ENCODE data around the gene BRD4. TPM values are rescaled to one million over a fixed set of nuclear protein-coding genes. Genes with fewer than 3 reads are reported as not detected.
"Not testable (repeated sequence)": the region's sequence is repeated elsewhere in the genome, so short reads cannot be mapped to it uniquely, and the experiment has no call there.

The BRD4 gene
- total RNA-seq, 4 donors from 2014 or later, result 64.8 to 83.2 (median 73.9) TPM

GRCh38 chr19:15337202-15337601 lies 4.9 kb upstream of the BRD4 start:
- H3K36me3 ChIP-seq, result no peaks in the 10 kb centered on the region
- H3K27ac ChIP-seq, result peak overlapping the region; percentile 70 to 83 (median 78)
- no peaks in the 10 kb centered on the region for H3K27me3 ChIP-seq
- ATAC-seq, result peak; percentile 55 to 71
- DNase-seq, result peak; percentile 23 to 43
- H3K9me3 ChIP-seq, result no peaks in the 10 kb centered on the region
- intact Hi-C loops (cut with DNase I; ENCODE audit: low total_unique reads) (loop anchor here (2.0 kb wide), 1 partner anchor 66 kb away; no protein-coding TSS in a partner anchor), in situ Hi-C loops (cut with MboI; ENCODE audit: low sequenced_read_pairs in 4 of 4) (no loop called here)
- peaks cover 33 to 35% of the 10 kb centered on the region in 2 donors for H3K4me1 ChIP-seq
- H3K4me3 ChIP-seq, result no peak overlapping the region
- TF ChIP-seq CTCF (IDR thresholded peaks at IDR 0.05 in 4 of 5, conservative IDR thresholded peaks at IDR 0.05 in 1 of 5) (no peak), POLR2A (IDR thresholded peaks at IDR 0.05) (peak in 1 of 2 donors; percentile 20)

GRCh38 chr19:15335992-15336391 lies 3.7 kb upstream of the BRD4 start:
- Histone ChIP-seq H3K27ac (peak overlapping the region; percentile 70 to 83 (median 78)), H3K4me1 (peaks cover 33 to 37% of the 10 kb centered on the region in 2 donors), H3K4me3 (peak overlapping the region in 2 of 4 donors; percentile 8 to 11)
- peak; percentile 62 to 68 for ATAC-seq
- intact Hi-C loops (cut with DNase I; ENCODE audit: low total_unique reads), result loop anchor here (2.0 kb wide), 1 partner anchor 67 kb away; no protein-coding TSS in a partner anchor
- H3K36me3 ChIP-seq; H3K27me3 ChIP-seq; in situ Hi-C loops (cut with MboI; ENCODE audit: low sequenced_read_pairs in 4 of 4); H3K9me3 ChIP-seq: not testable (repeated sequence)
- peak; percentile 74 to 89 for DNase-seq

- intact Hi-C loops (cut with DNase I; ENCODE audit: low total_unique reads), result loop anchor here (2.0 to 5.0 kb wide), 4 partner anchors 47 to 116 kb away; partner anchors contain the start of genes AKAP8, AKAP8L and WIZ
- Histone ChIP-seq H3K4me3 (peak overlapping the region; percentile 79 to 97 (median 96)), H3K9me3 (no peaks in the 10 kb centered on the region), H3K27ac (peak overlapping the region; percentile 91 to 98 (median 96)), H3K27me3 (no peaks in the 10 kb centered on the region), H3K4me1 (peaks cover 69 to 71% of the 10 kb centered on the region in 2 donors), H3K36me3 (no peaks in the 10 kb centered on the region)
- peak; percentile 55 to 62 for ATAC-seq
- in situ Hi-C loops (cut with MboI; ENCODE audit: low sequenced_read_pairs in 4 of 4), result no loop called here
- TF ChIP-seq POLR2A (IDR thresholded peaks at IDR 0.05) (peak; percentile 58 to 69), CTCF (IDR thresholded peaks at IDR 0.05 in 4 of 5, conservative IDR thresholded peaks at IDR 0.05 in 1 of 5) (peak in 1 of 5 experiments; percentile 7)
- DNase-seq, result peak; percentile 34 to 63
Observed at GRCh38 chr19:15331419-15332310, 674 bp downstream of the BRD4 start.

- Histone ChIP-seq H3K36me3 (no peaks in the 10 kb centered on the region), H3K27ac (peak overlapping the region; percentile 91 to 98 (median 96)), H3K4me1 (peaks cover 69 to 74% of the 10 kb centered on the region in 2 donors), H3K4me3 (peak overlapping the region; percentile 79 to 97 (median 96)), H3K27me3 (no peaks in the 10 kb centered on the region), H3K9me3 (no peaks in the 10 kb centered on the region)
- TF ChIP-seq CTCF (IDR thresholded peaks at IDR 0.05 in 4 of 5, conservative IDR thresholded peaks at IDR 0.05 in 1 of 5) (no peak), POLR2A (IDR thresholded peaks at IDR 0.05) (no peak)
- ATAC-seq (peak; percentile 32 to 38), DNase-seq (peak in 1 of 2 donors; percentile 37)
- intact Hi-C loops (cut with DNase I; ENCODE audit: low total_unique reads), result loop anchor here (2.0 to 5.0 kb wide), 3 partner anchors 50 to 116 kb away; partner anchors contain the start of genes AKAP8L and WIZ
- in situ Hi-C loops (cut with MboI; ENCODE audit: low sequenced_read_pairs in 4 of 4), result no loop called here
Observed at GRCh38 chr19:15330801-15331418, 1.4 kb downstream of the BRD4 start.

All from gastrocnemius medialis (tissue), 4 donors.